SK-N-SH (cell line): ENCODE results near the gene OVOL1. TPM values are rescaled to one million over a fixed set of nuclear protein-coding genes. Genes with fewer than 3 reads are reported as not detected.

ENCODE experiments used
- CTCF ChIA-PET: fragments of 300-600, 350-600 bp; formaldehyde crosslinking; extraction: SDS; loops from one replicate; lab custom pipeline; 2021; lab: Yijun Ruan, JAX
- POLR2A ChIA-PET: fragments of 350-600 bp; sonication (Branson Sonifier 250); formaldehyde crosslinking; extraction: SDS; loops from one replicate; lab custom pipeline; 2020; ENCODE audit warnings: antibody characterized with exemption, inconsistent platforms; lab: Yijun Ruan, JAX
- DNase-seq: peaks from one replicate; pipeline ENCODE4 v3.0.0; 2012
- H2AFZ ChIP-seq: fragments of 200-600 bp; sonication (generic); 2 replicates; pipeline ENCODE4 v1.8.1; 2016; ENCODE audit warnings: antibody characterized with exemption, mild to moderate bottlenecking, low read depth
- H3F3A ChIP-seq: fragments of 200-600 bp; sonication (generic); replicated peaks from 2 replicates; pipeline ENCODE3; 2016; ENCODE audit warnings: antibody characterized with exemption, mild to moderate bottlenecking; ENCODE audit not compliant: insufficient read depth
- H3K27ac ChIP-seq, 2 experiments: fragments of 200-500 bp in 1 of 2; fragments of 200-600 bp in 1 of 2; sonication (Bioruptor generic) in 1 of 2; sonication (generic), shearing (Covaris generic) in 1 of 2; 2 replicates each; pipeline versions ENCODE4 v1.5.1 to v1.6.1; 2014 to 2016; ENCODE audit warnings: low read depth in 2 of 2, inconsistent platforms in 1 of 2, low read length in 1 of 2, mild to moderate bottlenecking in 1 of 2, mixed read lengths in 1 of 2
- H3K27me3 ChIP-seq: fragments of 200-600 bp; sonication (generic), shearing (Covaris generic); 2 replicates; pipeline ENCODE4 v1.6.1; 2016; ENCODE audit warnings: mixed run types; ENCODE audit not compliant: insufficient read depth
- H3K36me3 ChIP-seq, 2 experiments: fragments of 200-500 bp in 1 of 2; fragments of 200-600 bp in 1 of 2; sonication (Bioruptor generic) in 1 of 2; sonication (generic) in 1 of 2; replicated peaks in 1 of 2; 2 replicates each; pipeline versions ENCODE3 to v1.5.1; 2014 to 2016; ENCODE audit warnings: low read length in 1 of 2, mild to moderate bottlenecking in 1 of 2; ENCODE audit not compliant: insufficient read depth in 2 of 2, control insufficient read depth in 1 of 2
- H3K4me1 ChIP-seq, 2 experiments: fragments of 200-500 bp in 1 of 2; fragments of 200-600 bp in 1 of 2; sonication (Bioruptor generic) in 1 of 2; sonication (generic), shearing (Covaris generic) in 1 of 2; 2 replicates each; pipeline versions ENCODE4 v1.5.1 to v1.6.1; 2014 to 2016; ENCODE audit warnings: low read depth in 1 of 2, low read length in 1 of 2, mixed run types in 1 of 2; ENCODE audit not compliant: insufficient read depth in 2 of 2, control insufficient read depth in 1 of 2
- H3K4me2 ChIP-seq: fragments of 200-600 bp; sonication (generic), shearing (Covaris generic); 2 replicates; pipeline ENCODE4 v1.6.1; 2017; ENCODE audit warnings: mixed run types
- H3K4me3 ChIP-seq, 2 experiments: fragments of 200-500 bp in 1 of 2; fragments of 200-600 bp in 1 of 2; sonication (Bioruptor generic) in 1 of 2; sonication (generic), shearing (Covaris generic) in 1 of 2; 2 replicates each; pipeline versions ENCODE4 v1.5.1 to v1.8.1; 2014 to 2016; ENCODE audit warnings: low read depth in 2 of 2, inconsistent platforms in 1 of 2, low read length in 1 of 2, mild to moderate bottlenecking in 1 of 2, mixed read lengths in 1 of 2, moderate library complexity in 1 of 2
- H3K79me2 ChIP-seq: fragments of 200-600 bp; sonication (generic); 2 replicates; pipeline ENCODE4 v1.8.1; 2017; ENCODE audit warnings: mild to moderate bottlenecking; ENCODE audit not compliant: insufficient read depth
- H3K9ac ChIP-seq: fragments of 200-600 bp; sonication (generic); 2 replicates; pipeline ENCODE4 v1.6.1; 2017; ENCODE audit warnings: mixed run types
- H3K9me2 ChIP-seq: fragments of 200-600 bp; sonication (generic); 2 replicates; pipeline ENCODE4 v1.6.1; 2017; ENCODE audit warnings: mixed run types
- H3K9me3 ChIP-seq: fragments of 200-600 bp; sonication (generic); 2 replicates; pipeline ENCODE4 v1.6.1; 2017; ENCODE audit warnings: mixed run types, mild to moderate bottlenecking, moderate library complexity
- H4K20me1 ChIP-seq: fragments of 200-600 bp; sonication (generic); 2 replicates; pipeline ENCODE4 v1.6.1; 2017; ENCODE audit warnings: mild to moderate bottlenecking, mixed run types; ENCODE audit not compliant: insufficient read depth
- FOSL2 ChIP-seq: IDR thresholded peaks from 2 replicates; pipeline ENCODE4 v1.4.0; 2012; ENCODE audit warnings: low read depth, mild to moderate bottlenecking, moderate library complexity, borderline replicate concordance
- FOXM1 ChIP-seq: IDR thresholded peaks from 2 replicates; pipeline ENCODE4 v1.4.0; 2012; ENCODE audit warnings: low read depth, mild to moderate bottlenecking
- GABPA ChIP-seq: IDR thresholded peaks from 2 replicates; pipeline ENCODE4 v1.4.0; 2012; ENCODE audit warnings: low read depth, mild to moderate bottlenecking
- JUND ChIP-seq: IDR thresholded peaks from 2 replicates; pipeline ENCODE4 v1.4.0; 2012
- MEF2A ChIP-seq: IDR thresholded peaks from 2 replicates; pipeline ENCODE4 v1.4.0; 2012; ENCODE audit warnings: low read depth, borderline replicate concordance
- NFIC ChIP-seq: IDR thresholded peaks from 2 replicates; pipeline ENCODE4 v1.4.0; 2012; ENCODE audit warnings: borderline replicate concordance
- POLR2AphosphoS5 ChIP-seq: IDR thresholded peaks from 2 replicates; pipeline ENCODE4 v1.6.1; 2012; ENCODE audit warnings: low read depth, low read length
- RAD21 ChIP-seq: IDR thresholded peaks from 2 replicates; pipeline ENCODE4 v1.6.1; 2012; ENCODE audit warnings: mild to moderate bottlenecking, low read length
- RFX5 ChIP-seq: IDR thresholded peaks from 2 replicates; pipeline ENCODE4 v1.6.1; 2012; ENCODE audit warnings: mild to moderate bottlenecking, improper control_type of control experiment, low read length
- RXRA ChIP-seq: IDR thresholded peaks from 2 replicates; pipeline ENCODE4 v1.4.0; 2012; ENCODE audit warnings: low read depth, mild to moderate bottlenecking, borderline replicate concordance
- TEAD4 ChIP-seq: IDR thresholded peaks from 2 replicates; pipeline ENCODE4 v1.4.0; 2012; ENCODE audit warnings: mild to moderate bottlenecking, borderline replicate concordance; ENCODE audit not compliant: insufficient read depth
- WGBS: methylation state at CpG from one replicate; pipeline ENCODE4 v1.1.6; 2017; ENCODE audit warnings: low lambda C conversion rate; 5-methylcytosine and 5-hydroxymethylcytosine counted together
- polyA plus RNA-seq, 3 experiments: library from polyadenylated mRNA; depleted of rRNA; stranded (reverse); fragments of >200 nt; gene quantifications; 2 replicates each; pipeline ENCODE4 v1.2.3, GENCODE V29; 2012
- TF ChIP-seq, protein P1 (sequence below): IDR thresholded peaks from 2 replicates; pipeline ENCODE4 v1.4.0; 2012; ENCODE audit warnings: low read depth, borderline replicate concordance
- TF ChIP-seq, protein P2 (sequence below): IDR thresholded peaks from 2 replicates; pipeline ENCODE4 v1.4.0; 2012; ENCODE audit warnings: low read depth
- TF ChIP-seq, protein P3 (sequence below): IDR thresholded peaks from 2 replicates; pipeline ENCODE4 v1.4.0; 2012; ENCODE audit warnings: low read depth, borderline replicate concordance
- TF ChIP-seq, protein P4 (sequence below): fragments of 200-600 bp; sonication (generic); IDR thresholded peaks from 2 replicates; pipeline ENCODE4 v1.6.1; 2017; ENCODE audit warnings: antibody characterized with exemption, mild to moderate bottlenecking, moderate library complexity
- TF ChIP-seq, protein P5 (sequence below): IDR thresholded peaks from 2 replicates; pipeline ENCODE4 v1.6.1; 2012; ENCODE audit warnings: mild to moderate bottlenecking, low read depth, low read length, moderate library complexity

OVOL1 gene
- polyA plus RNA-seq, 1 of the 3 experiments (the other 2 are of a cell fraction), result not detected

DNA sequence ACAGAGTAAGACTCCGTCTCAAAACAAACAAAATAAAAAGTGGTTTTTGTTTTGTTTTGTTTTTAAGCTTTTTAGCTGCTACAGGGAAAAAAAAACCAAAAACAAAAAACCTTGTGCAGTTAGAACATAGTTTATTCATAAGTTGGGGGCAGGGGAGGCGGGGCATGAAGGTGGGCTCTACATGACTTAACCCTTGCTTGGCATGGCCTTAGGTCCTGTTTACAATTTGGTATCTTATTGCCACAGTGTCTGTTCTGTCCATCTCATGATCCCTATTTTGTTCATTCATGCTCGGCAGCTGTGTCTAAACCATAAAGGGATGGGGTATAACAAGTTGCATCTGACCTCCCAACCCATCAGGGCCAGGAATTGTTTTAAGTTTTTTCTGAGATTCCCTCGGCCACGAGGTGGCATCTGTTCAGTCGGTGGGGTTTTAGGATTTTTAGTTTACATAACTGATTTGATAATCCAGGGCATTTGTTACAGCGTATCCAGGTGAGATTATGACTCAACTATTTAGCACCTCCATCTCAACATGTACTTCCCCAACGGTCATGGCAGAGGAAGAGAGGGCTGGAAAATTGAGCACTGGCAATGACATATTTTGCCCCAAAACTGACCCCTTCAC lies 13.0 kb upstream of the OVOL1 start:
- TF ChIP-seq, protein P1, sequence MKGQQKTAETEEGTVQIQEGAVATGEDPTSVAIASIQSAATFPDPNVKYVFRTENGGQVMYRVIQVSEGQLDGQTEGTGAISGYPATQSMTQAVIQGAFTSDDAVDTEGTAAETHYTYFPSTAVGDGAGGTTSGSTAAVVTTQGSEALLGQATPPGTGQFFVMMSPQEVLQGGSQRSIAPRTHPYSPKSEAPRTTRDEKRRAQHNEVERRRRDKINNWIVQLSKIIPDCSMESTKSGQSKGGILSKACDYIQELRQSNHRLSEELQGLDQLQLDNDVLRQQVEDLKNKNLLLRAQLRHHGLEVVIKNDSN, result no peak
- TF ChIP-seq FOSL2, result no peak
- TF ChIP-seq NFIC, result no peak
- TF ChIP-seq RXRA, result no peak
- TF ChIP-seq, protein P2, sequence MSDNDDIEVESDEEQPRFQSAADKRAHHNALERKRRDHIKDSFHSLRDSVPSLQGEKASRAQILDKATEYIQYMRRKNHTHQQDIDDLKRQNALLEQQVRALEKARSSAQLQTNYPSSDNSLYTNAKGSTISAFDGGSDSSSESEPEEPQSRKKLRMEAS, result no peak
- TF ChIP-seq, protein P3, sequence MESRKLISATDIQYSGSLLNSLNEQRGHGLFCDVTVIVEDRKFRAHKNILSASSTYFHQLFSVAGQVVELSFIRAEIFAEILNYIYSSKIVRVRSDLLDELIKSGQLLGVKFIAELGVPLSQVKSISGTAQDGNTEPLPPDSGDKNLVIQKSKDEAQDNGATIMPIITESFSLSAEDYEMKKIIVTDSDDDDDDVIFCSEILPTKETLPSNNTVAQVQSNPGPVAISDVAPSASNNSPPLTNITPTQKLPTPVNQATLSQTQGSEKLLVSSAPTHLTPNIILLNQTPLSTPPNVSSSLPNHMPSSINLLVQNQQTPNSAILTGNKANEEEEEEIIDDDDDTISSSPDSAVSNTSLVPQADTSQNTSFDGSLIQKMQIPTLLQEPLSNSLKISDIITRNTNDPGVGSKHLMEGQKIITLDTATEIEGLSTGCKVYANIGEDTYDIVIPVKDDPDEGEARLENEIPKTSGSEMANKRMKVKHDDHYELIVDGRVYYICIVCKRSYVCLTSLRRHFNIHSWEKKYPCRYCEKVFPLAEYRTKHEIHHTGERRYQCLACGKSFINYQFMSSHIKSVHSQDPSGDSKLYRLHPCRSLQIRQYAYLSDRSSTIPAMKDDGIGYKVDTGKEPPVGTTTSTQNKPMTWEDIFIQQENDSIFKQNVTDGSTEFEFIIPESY, result no peak
- no peak for TF ChIP-seq MEF2A
- TF ChIP-seq TEAD4, result no peak
- TF ChIP-seq, protein P4, sequence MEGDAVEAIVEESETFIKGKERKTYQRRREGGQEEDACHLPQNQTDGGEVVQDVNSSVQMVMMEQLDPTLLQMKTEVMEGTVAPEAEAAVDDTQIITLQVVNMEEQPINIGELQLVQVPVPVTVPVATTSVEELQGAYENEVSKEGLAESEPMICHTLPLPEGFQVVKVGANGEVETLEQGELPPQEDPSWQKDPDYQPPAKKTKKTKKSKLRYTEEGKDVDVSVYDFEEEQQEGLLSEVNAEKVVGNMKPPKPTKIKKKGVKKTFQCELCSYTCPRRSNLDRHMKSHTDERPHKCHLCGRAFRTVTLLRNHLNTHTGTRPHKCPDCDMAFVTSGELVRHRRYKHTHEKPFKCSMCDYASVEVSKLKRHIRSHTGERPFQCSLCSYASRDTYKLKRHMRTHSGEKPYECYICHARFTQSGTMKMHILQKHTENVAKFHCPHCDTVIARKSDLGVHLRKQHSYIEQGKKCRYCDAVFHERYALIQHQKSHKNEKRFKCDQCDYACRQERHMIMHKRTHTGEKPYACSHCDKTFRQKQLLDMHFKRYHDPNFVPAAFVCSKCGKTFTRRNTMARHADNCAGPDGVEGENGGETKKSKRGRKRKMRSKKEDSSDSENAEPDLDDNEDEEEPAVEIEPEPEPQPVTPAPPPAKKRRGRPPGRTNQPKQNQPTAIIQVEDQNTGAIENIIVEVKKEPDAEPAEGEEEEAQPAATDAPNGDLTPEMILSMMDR, result no peak
- no peak for TF ChIP-seq RFX5
- no peak for TF ChIP-seq POLR2AphosphoS5
- no peak for TF ChIP-seq RAD21
- no peak for TF ChIP-seq JUND
- no peak for TF ChIP-seq FOXM1
- TF ChIP-seq, protein P5, sequence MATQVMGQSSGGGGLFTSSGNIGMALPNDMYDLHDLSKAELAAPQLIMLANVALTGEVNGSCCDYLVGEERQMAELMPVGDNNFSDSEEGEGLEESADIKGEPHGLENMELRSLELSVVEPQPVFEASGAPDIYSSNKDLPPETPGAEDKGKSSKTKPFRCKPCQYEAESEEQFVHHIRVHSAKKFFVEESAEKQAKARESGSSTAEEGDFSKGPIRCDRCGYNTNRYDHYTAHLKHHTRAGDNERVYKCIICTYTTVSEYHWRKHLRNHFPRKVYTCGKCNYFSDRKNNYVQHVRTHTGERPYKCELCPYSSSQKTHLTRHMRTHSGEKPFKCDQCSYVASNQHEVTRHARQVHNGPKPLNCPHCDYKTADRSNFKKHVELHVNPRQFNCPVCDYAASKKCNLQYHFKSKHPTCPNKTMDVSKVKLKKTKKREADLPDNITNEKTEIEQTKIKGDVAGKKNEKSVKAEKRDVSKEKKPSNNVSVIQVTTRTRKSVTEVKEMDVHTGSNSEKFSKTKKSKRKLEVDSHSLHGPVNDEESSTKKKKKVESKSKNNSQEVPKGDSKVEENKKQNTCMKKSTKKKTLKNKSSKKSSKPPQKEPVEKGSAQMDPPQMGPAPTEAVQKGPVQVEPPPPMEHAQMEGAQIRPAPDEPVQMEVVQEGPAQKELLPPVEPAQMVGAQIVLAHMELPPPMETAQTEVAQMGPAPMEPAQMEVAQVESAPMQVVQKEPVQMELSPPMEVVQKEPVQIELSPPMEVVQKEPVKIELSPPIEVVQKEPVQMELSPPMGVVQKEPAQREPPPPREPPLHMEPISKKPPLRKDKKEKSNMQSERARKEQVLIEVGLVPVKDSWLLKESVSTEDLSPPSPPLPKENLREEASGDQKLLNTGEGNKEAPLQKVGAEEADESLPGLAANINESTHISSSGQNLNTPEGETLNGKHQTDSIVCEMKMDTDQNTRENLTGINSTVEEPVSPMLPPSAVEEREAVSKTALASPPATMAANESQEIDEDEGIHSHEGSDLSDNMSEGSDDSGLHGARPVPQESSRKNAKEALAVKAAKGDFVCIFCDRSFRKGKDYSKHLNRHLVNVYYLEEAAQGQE, result no peak
- no peak for TF ChIP-seq GABPA
- no peak overlapping the region for H3K4me2 ChIP-seq
- no peak overlapping the region for H2AFZ ChIP-seq
- WGBS, result 91% methylated on average over 8 of the region's 8 CpGs
- peaks cover 0 to 9% of the 10 kb centered on the region in 2 experiments for H3K36me3 ChIP-seq
- H3K79me2 ChIP-seq, result peaks cover 5% of the 10 kb centered on the region; the same call in 1 of the 2 replicates
- no peak for DNase-seq
- H3K27ac ChIP-seq, result no peak overlapping the region
- H3K9me2 ChIP-seq, result no peaks in the 10 kb centered on the region
- no peaks in the 10 kb centered on the region for H4K20me1 ChIP-seq
- H3F3A ChIP-seq, result peaks cover 5% of the 10 kb centered on the region
- H3K4me1 ChIP-seq, result no peaks in the 10 kb centered on the region
- ChIA-PET POLR2A (no interaction called here), CTCF (interaction anchor here (2.2 to 4.5 kb wide), 5 partner anchors 10 to 62 kb away, joined by 7 to 20 read pairs (median 13); partner anchors contain the start of gene KAT5)
- H3K4me3 ChIP-seq, result no peak overlapping the region
- H3K9ac ChIP-seq, result no peak overlapping the region
- no peaks in the 10 kb centered on the region for H3K27me3 ChIP-seq
- H3K9me3 ChIP-seq, result no peaks in the 10 kb centered on the region
